GM13976 (cell line): ENCODE results near the gene IGF2R.

ENCODE experiments used
- DNase-seq: peaks from one replicate; pipeline ENCODE4 v3.0.0; 2012; ENCODE audit warnings: low spot score
- in situ Hi-C: fragments of 300-500 bp; cut with MboI; formaldehyde crosslinking; loops from one replicate; pipeline ENCODE4 v1.12.0; 2022; ENCODE audit warnings: low sequenced_read_pairs, mixed read lengths, inconsistent platforms; ENCODE audit not compliant: unreplicated experiment
- TF ChIP-seq, protein P1 (sequence below): IDR thresholded peaks from 2 replicates; pipeline ENCODE4 v1.5.1; 2012; ENCODE audit warnings: borderline replicate concordance, mild to moderate bottlenecking; ENCODE audit not compliant: insufficient read depth; ENCODE audit errors: extremely low read depth, missing control alignments, control extremely low read depth

Gene IGF2R

DNA sequence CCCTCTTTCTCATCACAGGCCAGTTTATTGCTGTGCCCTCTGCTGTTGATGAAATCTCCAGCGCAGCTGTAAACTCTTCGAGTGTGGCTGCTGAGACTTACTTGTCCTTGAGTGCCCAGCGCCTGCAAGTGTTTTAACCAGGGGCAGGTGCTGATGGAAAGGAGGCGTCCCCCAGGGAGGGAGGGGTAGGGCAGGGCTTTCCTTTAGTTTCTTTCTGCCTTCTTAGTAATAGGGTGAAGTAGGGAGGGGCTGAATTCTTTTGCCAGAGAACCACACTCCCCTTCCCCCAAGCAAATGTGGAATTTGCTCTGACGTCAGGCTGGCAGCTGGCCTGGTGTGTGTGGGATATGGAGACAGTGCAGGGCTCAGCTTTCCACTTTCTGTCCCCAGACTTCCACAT, 61.2 kb downstream of the IGF2R start:
- TF ChIP-seq, protein P1, sequence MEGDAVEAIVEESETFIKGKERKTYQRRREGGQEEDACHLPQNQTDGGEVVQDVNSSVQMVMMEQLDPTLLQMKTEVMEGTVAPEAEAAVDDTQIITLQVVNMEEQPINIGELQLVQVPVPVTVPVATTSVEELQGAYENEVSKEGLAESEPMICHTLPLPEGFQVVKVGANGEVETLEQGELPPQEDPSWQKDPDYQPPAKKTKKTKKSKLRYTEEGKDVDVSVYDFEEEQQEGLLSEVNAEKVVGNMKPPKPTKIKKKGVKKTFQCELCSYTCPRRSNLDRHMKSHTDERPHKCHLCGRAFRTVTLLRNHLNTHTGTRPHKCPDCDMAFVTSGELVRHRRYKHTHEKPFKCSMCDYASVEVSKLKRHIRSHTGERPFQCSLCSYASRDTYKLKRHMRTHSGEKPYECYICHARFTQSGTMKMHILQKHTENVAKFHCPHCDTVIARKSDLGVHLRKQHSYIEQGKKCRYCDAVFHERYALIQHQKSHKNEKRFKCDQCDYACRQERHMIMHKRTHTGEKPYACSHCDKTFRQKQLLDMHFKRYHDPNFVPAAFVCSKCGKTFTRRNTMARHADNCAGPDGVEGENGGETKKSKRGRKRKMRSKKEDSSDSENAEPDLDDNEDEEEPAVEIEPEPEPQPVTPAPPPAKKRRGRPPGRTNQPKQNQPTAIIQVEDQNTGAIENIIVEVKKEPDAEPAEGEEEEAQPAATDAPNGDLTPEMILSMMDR, result no peak
- DNase-seq, result no peak
- in situ Hi-C loops, result no loop called here

DNA sequence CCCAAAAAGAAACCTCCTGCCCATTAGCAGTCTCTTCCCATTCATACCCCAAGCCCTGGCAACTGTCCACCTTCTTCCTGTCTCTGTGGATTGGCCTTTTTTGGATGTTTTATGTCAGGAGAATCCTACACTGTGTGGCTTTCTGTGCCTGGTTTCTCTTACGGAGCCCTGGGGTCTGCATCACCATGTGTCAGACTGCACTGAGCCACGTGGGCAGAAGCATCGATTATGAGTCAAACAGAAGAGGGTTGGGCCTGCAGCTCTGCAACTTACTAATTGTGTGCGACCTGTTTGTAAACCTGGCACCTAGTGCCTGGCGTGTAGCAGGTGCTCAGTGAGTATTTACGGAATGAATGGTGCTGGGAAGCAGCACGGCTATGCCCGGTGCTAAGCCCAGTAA, 62.6 kb downstream of the IGF2R start:
- in situ Hi-C loops, result no loop called here
- no peak for DNase-seq
- TF ChIP-seq, protein P1, result no peak

DNA sequence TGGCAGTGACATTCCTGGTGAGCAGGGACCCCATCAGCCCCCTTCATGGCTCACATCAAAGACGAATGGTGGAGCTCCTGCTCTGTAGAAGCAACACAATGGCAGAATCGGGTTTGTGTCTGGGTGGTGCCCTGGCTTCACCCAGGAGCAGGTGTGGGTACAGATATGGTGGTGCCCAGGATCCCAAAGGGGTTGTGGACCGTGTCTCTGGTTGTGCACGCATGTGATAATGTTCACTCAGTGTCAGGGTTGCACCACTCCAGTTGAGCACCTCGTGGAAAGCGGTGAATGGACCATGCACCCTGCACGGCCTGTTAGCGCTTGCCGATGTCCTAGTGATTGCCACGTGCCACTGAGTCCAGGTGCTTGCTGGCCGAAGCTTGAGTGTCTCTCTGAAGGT, 63.0 kb downstream of the IGF2R start:
- DNase-seq, result no peak
- TF ChIP-seq, protein P1, result no peak
- in situ Hi-C loops, result no loop called here

DNA sequence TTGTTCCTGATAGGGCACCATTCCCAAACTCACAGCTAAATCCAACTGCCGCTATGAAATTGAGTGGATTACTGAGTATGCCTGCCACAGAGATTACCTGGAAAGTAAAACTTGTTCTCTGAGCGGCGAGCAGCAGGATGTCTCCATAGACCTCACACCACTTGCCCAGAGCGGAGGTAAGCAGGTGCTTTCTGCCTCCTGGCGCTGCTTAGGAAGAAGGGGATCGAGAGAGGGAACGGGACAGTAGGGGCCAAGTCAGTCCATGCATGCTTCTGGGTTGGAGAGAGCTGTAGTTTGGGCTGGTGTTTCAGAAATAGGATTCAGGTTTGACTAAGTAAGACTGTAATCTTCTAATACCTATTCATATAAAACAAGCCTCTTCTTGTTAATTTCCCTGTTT, 63.7 kb downstream of the IGF2R start:
- in situ Hi-C loops, result no loop called here
- DNase-seq, result no peak
- TF ChIP-seq, protein P1, result no peak

DNA sequence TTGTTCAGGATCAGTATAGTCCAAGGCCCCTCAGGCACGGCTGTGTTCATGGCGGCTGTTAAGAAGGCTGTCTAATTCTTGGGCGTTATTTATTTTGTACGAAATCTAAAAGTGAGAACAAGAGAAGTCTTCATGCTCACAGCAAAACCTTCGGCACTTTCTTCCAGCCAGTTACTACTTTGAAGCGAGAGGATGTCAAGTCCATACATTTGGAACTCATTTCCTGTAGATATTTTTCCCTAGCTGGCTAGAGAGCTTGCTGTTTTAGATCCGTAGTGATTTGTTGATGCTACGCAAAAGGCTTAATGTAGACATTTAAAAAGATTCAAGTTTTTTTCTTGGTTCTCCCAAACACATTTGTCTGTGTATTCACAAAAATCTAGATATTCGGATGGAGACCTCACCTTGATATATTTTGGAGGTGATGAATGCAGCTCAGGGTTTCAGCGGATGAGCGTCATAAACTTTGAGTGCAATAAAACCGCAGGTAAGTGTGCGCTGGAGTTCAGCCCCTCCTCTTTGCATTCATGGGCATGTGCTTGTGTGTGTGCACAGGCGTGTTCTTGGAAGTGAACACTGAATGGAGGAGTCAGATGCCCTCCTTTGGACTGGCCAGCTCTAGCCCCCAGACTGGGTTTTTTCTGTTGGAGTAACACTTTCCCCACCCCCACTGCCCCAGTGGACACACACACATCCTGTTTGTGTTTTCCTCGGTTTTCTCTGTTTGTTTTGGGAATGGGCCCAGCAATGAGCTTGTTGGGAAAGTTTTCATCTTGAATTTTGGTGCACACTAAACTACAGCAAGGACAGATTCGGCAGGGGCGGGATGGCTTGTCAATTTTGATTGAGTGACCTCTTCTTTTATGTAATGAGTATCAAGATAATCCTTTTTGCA, 65.4 kb downstream of the IGF2R start:
- TF ChIP-seq, protein P1, result no peak
- DNase-seq, result no peak
- in situ Hi-C loops, result no loop called here

DNA sequence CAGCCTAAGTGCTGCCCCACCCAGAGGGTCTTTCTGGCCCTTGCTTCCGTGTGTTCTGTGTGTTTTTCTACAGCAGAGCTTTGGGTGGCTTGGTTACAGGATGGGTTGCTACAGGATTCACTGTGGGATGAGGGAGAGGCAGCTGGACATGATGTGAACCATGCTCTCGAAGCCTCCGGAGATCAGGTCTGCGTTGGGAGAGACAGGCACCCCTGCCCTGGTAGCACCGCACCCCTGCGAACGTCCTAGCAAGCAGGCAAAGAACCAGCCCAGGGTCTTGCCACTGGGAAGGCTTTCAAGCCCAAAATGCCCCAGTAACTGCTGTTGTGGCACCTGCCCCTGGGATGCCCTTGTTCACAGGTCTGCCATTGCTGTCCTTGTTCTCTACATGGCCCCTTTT, 66.4 kb downstream of the IGF2R start:
- no peak for DNase-seq
- TF ChIP-seq, protein P1, result no peak
- in situ Hi-C loops, result no loop called here
